GM12878 (cell line): Measurements from ENCODE around the gene FAM131B. TPM values are rescaled to one million over a fixed set of nuclear protein-coding genes. Genes with fewer than 3 reads are reported as not detected.

ENCODE experiments used
- ATAC-seq: fragments of 200-7000 bp; cut with Tn5 transposase; 3 replicates; pipeline ENCODE4 v1.9.1; 2020; ENCODE audit warnings: mild to moderate bottlenecking, moderate library complexity
- BruUV-seq: library from RNA; stranded (reverse); fragments of 400-500 nt; replicated peaks from 2 replicates; lab custom pipeline; 2021; lab: Mats Ljungman, UMichigan
- CTCF ChIA-PET: fragments of 300-600 bp; sonication (Branson Sonifier 250); formaldehyde crosslinking; extraction: SDS; loops from one replicate; lab custom pipeline; 2021; ENCODE audit warnings: inconsistent platforms; lab: Yijun Ruan, JAX
- POLR2A ChIA-PET: fragments of 350-600 bp; formaldehyde crosslinking; extraction: SDS; loops from one replicate; lab custom pipeline; 2021; ENCODE audit warnings: inconsistent platforms; lab: Charles Lee
- RAD21 ChIA-PET: fragments of 300-600 bp; sonication (Branson Sonifier 250); formaldehyde crosslinking; loops from one replicate; lab custom pipeline; 2023; ENCODE audit warnings: antibody characterized with exemption; ENCODE audit not compliant: unreplicated experiment; lab: Charles Lee
- SMC1A ChIA-PET: fragments of 300-600 bp; sonication (Branson Sonifier 250); formaldehyde crosslinking; loops from one replicate; lab custom pipeline; 2023; ENCODE audit not compliant: unreplicated experiment, uncharacterized antibody; lab: Charles Lee
- DNase-seq: peaks from one replicate; pipeline ENCODE4 v3.0.0-alpha.2; 2011; ENCODE audit warnings: low read depth, low spot score
- FAIRE-seq: peaks from 3 replicates; lab custom pipeline; 2011; peaks lifted over from hg19 to GRCh38; lab: Jason Lieb, UNC
- H2AFZ ChIP-seq: 2 replicates; pipeline ENCODE4 v1.6.0; 2011; ENCODE audit warnings: low read depth, low read length, control low read depth; ENCODE audit not compliant: control insufficient read depth
- H3K27ac ChIP-seq: 2 replicates; pipeline ENCODE4 v1.5.1; 2011; ENCODE audit warnings: control low read depth; ENCODE audit not compliant: control insufficient read depth, insufficient read depth
- H3K27me3 ChIP-seq, 2 experiments: replicated peaks in 1 of 2; 2 replicates each; pipeline versions ENCODE4 v1.6.0 to v1.6.1; 2011; ENCODE audit warnings: low read length in 1 of 2; ENCODE audit not compliant: control insufficient read depth in 2 of 2, insufficient read depth in 2 of 2
- H3K36me3 ChIP-seq, 2 experiments: 2 replicates each; pipeline ENCODE4 v1.5.1; 2011; ENCODE audit warnings: low read length in 1 of 2; ENCODE audit not compliant: control insufficient read depth in 2 of 2, insufficient read depth in 2 of 2
- H3K4me1 ChIP-seq: 2 replicates; pipeline ENCODE4 v1.6.1; 2011; ENCODE audit warnings: mild to moderate bottlenecking, low read length, moderate library complexity, mixed read lengths; ENCODE audit not compliant: control insufficient read depth, insufficient read depth
- H3K4me2 ChIP-seq: 2 replicates; pipeline ENCODE4 v1.6.0; 2011; ENCODE audit warnings: control low read depth; ENCODE audit not compliant: control insufficient read depth, insufficient read depth
- H3K4me3 ChIP-seq: fragments of 200-600 bp; sonication (generic); 2 replicates; pipeline ENCODE4 v1.5.1; 2016
- H3K79me2 ChIP-seq: 2 replicates; pipeline ENCODE4 v1.6.0; 2011; ENCODE audit warnings: low read length; ENCODE audit not compliant: control insufficient read depth, insufficient read depth
- H3K9ac ChIP-seq: 2 replicates; pipeline ENCODE4 v1.8.0; 2011; ENCODE audit warnings: low read length, control low read depth, mixed read lengths; ENCODE audit not compliant: control insufficient read depth, insufficient read depth
- H3K9me3 ChIP-seq: replicated peaks from 3 replicates; pipeline ENCODE4 v1.5.1; 2011; ENCODE audit warnings: mild to moderate bottlenecking, low read length; ENCODE audit not compliant: control insufficient read depth, insufficient read depth
- H4K20me1 ChIP-seq: 2 replicates; pipeline ENCODE4 v1.6.0; 2011; ENCODE audit not compliant: control insufficient read depth, insufficient read depth
- ATF2 ChIP-seq: IDR thresholded peaks from 2 replicates; pipeline ENCODE4 v1.6.1; 2012; ENCODE audit warnings: low read length, inconsistent platforms
- BCL11A ChIP-seq: IDR thresholded peaks from 2 replicates; pipeline ENCODE4 v1.6.1; 2011; ENCODE audit warnings: low read depth, low read length
- GABPA ChIP-seq: IDR thresholded peaks from 2 replicates; pipeline ENCODE4 v1.6.1; 2014; ENCODE audit warnings: antibody characterized with exemption, low read depth, mild to moderate bottlenecking, inconsistent platforms
- IRF5 ChIP-seq: fragments of 450-650 bp; IDR thresholded peaks from 2 replicates; pipeline ENCODE4 v1.6.1; 2017; ENCODE audit warnings: borderline replicate concordance
- KDM1A ChIP-seq: fragments of 200-600 bp; sonication (generic); IDR thresholded peaks from 2 replicates; pipeline ENCODE4 v1.6.1; 2016; ENCODE audit warnings: borderline replicate concordance
- MEF2B ChIP-seq: fragments of 450-650 bp; IDR thresholded peaks from 2 replicates; pipeline ENCODE4 v1.6.1; 2018; ENCODE audit warnings: mild to moderate bottlenecking, moderate library complexity; ENCODE audit not compliant: partially characterized antibody, poor library complexity, severe bottlenecking
- NBN ChIP-seq: fragments of 450-650 bp; IDR thresholded peaks from 2 replicates; pipeline ENCODE4 v1.6.1; 2016
- RB1 ChIP-seq: fragments of 450-650 bp; formaldehyde crosslinking; IDR thresholded peaks from 2 replicates; pipeline ENCODE4 v1.6.1; 2017; ENCODE audit warnings: mild to moderate bottlenecking, borderline replicate concordance
- RFX5 ChIP-seq: IDR thresholded peaks from 2 replicates; pipeline ENCODE4 v1.6.1; 2011; ENCODE audit warnings: low read depth, low read length, improper control_type of control experiment
- STAT3 ChIP-seq: IDR thresholded peaks from 2 replicates; pipeline ENCODE4 v1.6.1; 2011; ENCODE audit warnings: low read depth, low read length, improper control_type of control experiment
- TCF7 ChIP-seq: IDR thresholded peaks from 2 replicates; pipeline ENCODE4 v1.6.1; 2014; ENCODE audit warnings: antibody characterized with exemption, borderline replicate concordance
- WGBS: methylation state at CpG from one replicate; pipeline ENCODE4 v1.1.6; 2016; ENCODE audit warnings: low lambda C conversion rate; ENCODE audit not compliant: insufficient replicate concordance, insufficient coverage; ENCODE audit errors: missing lambda C conversion rate; 5-methylcytosine and 5-hydroxymethylcytosine counted together
- in situ Hi-C: fragments of 300-500 bp; cut with MboI; formaldehyde crosslinking; loops from 9 replicates; pipeline ENCODE4 v1.14.3; 2018; ENCODE audit warnings: mixed read lengths
- intact Hi-C: fragments of 100-400 bp; cut with micrococcal nuclease; formaldehyde crosslinking; loops from one replicate; pipeline ENCODE4 v1.14.2; 2022; ENCODE audit not compliant: unreplicated experiment
- polyA plus RNA-seq, 11 experiments: library from polyadenylated mRNA; depleted of rRNA in 4 of 11; unstranded in 6 of 11; stranded (reverse) in 5 of 11; fragments of >200 nt; fragmentation: Nextera tagmentation in 4 of 11; fragmentation: Illumina TruSeq in 1 of 11; extraction: Ambion mirVana in 4 of 11; extraction: Trizol in 1 of 11; gene quantifications; 1 replicate in 1 of 11; 2 replicates in 10 of 11; pipeline versions ENCODE4 v1.2.1 to v1.2.3, GENCODE V29; 2011 to 2016; ENCODE audit warnings: inconsistent platforms in 2 of 11, missing spikeins in 2 of 11, low read depth in 1 of 11
- total RNA-seq, 4 experiments: library from RNA; depleted of rRNA in 3 of 4; stranded (reverse); fragments of >200 nt in 3 of 4; fragmentation: Illumina TruSeq in 1 of 4; extraction: Trizol in 1 of 4; gene quantifications; 2 replicates each; pipeline versions ENCODE4 v1.2.1 to v1.2.3, GENCODE V29; 2013 to 2021
- TF ChIP-seq, protein P1 (sequence below): fragments of 150-350 bp; IDR thresholded peaks from 2 replicates; pipeline ENCODE4 v1.6.1; 2016; ENCODE audit warnings: low read depth, low read length
- TF ChIP-seq, protein P2 (sequence below): IDR thresholded peaks from 2 replicates; pipeline ENCODE4 v1.6.1; 2011; ENCODE audit warnings: low read depth, mild to moderate bottlenecking, low read length, moderate library complexity, borderline replicate concordance; ENCODE audit errors: extremely low read depth

FAM131B gene
- total and polyA plus RNA-seq, 10 of the 15 experiments (the other 5 are each of a cell fraction or from before 2014, with no cell fraction given): 0.03 to 0.05 TPM; not detected in 8

DNA sequence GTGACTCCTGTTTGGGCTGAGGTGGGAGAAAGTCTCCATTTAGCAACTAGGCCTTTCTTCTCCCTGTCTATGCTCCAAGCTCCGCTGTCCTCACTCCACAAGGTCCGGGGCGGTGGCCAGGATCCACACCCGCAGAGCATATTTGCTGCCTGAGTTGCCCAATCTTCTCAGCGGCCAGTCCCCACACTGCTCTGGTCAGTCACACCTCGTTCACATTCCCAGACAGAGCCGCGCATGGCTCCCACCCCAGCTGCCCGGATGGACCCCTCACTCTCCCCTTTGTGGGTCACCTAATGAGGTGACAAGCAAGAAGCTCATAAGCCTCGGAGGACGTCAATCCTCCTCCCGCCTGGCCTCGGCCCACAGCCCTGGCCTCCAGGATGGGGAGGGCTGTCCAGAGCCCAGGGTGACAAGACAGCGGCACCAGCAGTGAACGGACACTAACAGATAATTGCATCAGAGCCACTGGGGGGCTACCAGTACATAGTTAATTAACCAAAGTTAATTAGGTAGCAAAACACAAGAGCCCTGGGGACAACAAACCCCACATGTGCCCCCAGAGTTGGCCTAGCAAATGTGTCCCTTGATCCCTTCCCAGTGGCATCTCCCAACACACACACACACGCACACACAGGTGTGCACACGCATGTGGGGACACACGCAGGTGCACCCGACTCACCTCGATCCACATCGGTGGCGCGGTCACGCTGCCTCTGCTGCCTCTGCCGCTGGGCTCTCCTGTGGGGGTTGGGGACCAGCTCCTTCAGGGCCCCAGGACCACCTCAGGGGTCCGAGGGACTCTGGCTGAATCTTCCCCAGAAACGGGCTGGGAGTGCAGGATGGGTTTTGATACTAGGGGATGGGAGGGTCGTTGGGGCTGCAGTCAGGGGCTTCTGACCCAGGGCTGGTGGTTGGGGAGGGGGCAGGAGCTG, 34.4 kb upstream of the FAM131B start (continued):
- TF ChIP-seq, protein P1, sequence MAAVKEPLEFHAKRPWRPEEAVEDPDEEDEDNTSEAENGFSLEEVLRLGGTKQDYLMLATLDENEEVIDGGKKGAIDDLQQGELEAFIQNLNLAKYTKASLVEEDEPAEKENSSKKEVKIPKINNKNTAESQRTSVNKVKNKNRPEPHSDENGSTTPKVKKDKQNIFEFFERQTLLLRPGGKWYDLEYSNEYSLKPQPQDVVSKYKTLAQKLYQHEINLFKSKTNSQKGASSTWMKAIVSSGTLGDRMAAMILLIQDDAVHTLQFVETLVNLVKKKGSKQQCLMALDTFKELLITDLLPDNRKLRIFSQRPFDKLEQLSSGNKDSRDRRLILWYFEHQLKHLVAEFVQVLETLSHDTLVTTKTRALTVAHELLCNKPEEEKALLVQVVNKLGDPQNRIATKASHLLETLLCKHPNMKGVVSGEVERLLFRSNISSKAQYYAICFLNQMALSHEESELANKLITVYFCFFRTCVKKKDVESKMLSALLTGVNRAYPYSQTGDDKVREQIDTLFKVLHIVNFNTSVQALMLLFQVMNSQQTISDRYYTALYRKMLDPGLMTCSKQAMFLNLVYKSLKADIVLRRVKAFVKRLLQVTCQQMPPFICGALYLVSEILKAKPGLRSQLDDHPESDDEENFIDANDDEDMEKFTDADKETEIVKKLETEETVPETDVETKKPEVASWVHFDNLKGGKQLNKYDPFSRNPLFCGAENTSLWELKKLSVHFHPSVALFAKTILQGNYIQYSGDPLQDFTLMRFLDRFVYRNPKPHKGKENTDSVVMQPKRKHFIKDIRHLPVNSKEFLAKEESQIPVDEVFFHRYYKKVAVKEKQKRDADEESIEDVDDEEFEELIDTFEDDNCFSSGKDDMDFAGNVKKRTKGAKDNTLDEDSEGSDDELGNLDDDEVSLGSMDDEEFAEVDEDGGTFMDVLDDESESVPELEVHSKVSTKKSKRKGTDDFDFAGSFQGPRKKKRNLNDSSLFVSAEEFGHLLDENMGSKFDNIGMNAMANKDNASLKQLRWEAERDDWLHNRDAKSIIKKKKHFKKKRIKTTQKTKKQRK: no peak
- no peak for TF ChIP-seq KDM1A
- no peak for TF ChIP-seq NBN
- TF ChIP-seq BCL11A: no peak
- no peak for TF ChIP-seq STAT3

- no peak for ATAC-seq
- Histone ChIP-seq H3K27ac (no peak overlapping the region), H3K4me2 (no peak overlapping the region), H3K27me3 (no peaks in the 10 kb centered on the region), H3K9me3 (no peaks in the 10 kb centered on the region), H3K9ac (no peak overlapping the region), H3K4me3 (no peak overlapping the region), H3K36me3 (peaks cover 0 to 4% of the 10 kb centered on the region in 2 experiments; a peak in 2 of 4 replicates), H3K4me1 (no peaks in the 10 kb centered on the region), H4K20me1 (no peaks in the 10 kb centered on the region), H3K79me2 (no peaks in the 10 kb centered on the region), H2AFZ (no peak overlapping the region)
- ChIA-PET POLR2A (no interaction called here), RAD21 (no interaction called here), CTCF (no interaction called here), SMC1A (interaction anchor here (1.2 to 1.5 kb wide), 2 partner anchors 12 to 13 kb away, joined by 3 read pairs; no protein-coding TSS in a partner anchor)
- 60% methylated on average over 7 of the region's 7 CpGs for WGBS
- BruUV-seq: no TSS peak
- in situ Hi-C loops: no loop called here
- intact Hi-C loops: no loop called here
- no peak for FAIRE-seq
- DNase-seq: no peak
- no peak for TF ChIP-seq IRF5
- TF ChIP-seq, protein P2, sequence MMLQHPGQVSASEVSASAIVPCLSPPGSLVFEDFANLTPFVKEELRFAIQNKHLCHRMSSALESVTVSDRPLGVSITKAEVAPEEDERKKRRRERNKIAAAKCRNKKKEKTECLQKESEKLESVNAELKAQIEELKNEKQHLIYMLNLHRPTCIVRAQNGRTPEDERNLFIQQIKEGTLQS: no peak
- TF ChIP-seq MEF2B: no peak
- TF ChIP-seq TCF7: no peak
- TF ChIP-seq RB1: no peak
- no peak for TF ChIP-seq BCL11A
- TF ChIP-seq ATF2: no peak
- no peak for TF ChIP-seq RFX5
- no peak for TF ChIP-seq GABPA
Measured at GRCh38 chr7:143396182-143396581, 33.7 kb upstream of the FAM131B start.
